HFFc6 (cell line): Measurements from ENCODE around the gene SRPRA. TPM values are rescaled to one million over a fixed set of nuclear protein-coding genes. Genes with fewer than 3 reads are reported as not detected.
A peak's percentile ranks its signal among the peaks of the same experiment; 100 is the strongest.

Source experiments
- DNase-seq: peaks from one replicate; pipeline ENCODE4 v3.0.0-alpha.2; 2018
- H3K27ac Mint-ChIP-seq: 2 replicates; pipeline ENCODE4 v1.8.0; 2020; ENCODE audit warnings: mild to moderate bottlenecking, mixed read lengths
- H3K27me3 Mint-ChIP-seq: 2 replicates; pipeline ENCODE4 v1.8.0; 2021; ENCODE audit warnings: mild to moderate bottlenecking, moderate library complexity, mixed read lengths; ENCODE audit not compliant: insufficient read depth
- H3K36me3 Mint-ChIP-seq: 2 replicates; pipeline ENCODE4 v1.8.0; 2021; ENCODE audit warnings: low read depth, mixed read lengths
- H3K4me1 Mint-ChIP-seq: 2 replicates; pipeline ENCODE4 v1.8.0; 2020; ENCODE audit warnings: low read depth, mixed read lengths
- H3K4me3 Mint-ChIP-seq: 2 replicates; pipeline ENCODE4 v1.8.0; 2020; ENCODE audit warnings: mild to moderate bottlenecking, moderate library complexity, mixed read lengths
- H3K9me3 Mint-ChIP-seq: 2 replicates; pipeline ENCODE4 v1.8.0; 2020; ENCODE audit warnings: mild to moderate bottlenecking, mixed read lengths
- total RNA-seq, 6 experiments: library from RNA; stranded (reverse); fragmentation: NEBNext Ultra II Directional; extraction: Animal tissue kit (Norgen Biotek cat#: 25700); gene quantifications; 2 replicates in 1 of 6; 3 replicates in 5 of 6; pipeline ENCODE4 v1.2.3, GENCODE V29; 2021
- TF ChIP-seq, protein P1 (sequence below): fragments of 200-600 bp; sonication (generic); IDR thresholded peaks from 2 replicates; pipeline ENCODE4 v1.5.0; 2021; ENCODE audit warnings: antibody characterized with exemption, mild to moderate bottlenecking

Gene SRPRA
- total RNA-seq, 6 experiments from 2014 or later, result 153 to 177 (median 162) TPM

DNA sequence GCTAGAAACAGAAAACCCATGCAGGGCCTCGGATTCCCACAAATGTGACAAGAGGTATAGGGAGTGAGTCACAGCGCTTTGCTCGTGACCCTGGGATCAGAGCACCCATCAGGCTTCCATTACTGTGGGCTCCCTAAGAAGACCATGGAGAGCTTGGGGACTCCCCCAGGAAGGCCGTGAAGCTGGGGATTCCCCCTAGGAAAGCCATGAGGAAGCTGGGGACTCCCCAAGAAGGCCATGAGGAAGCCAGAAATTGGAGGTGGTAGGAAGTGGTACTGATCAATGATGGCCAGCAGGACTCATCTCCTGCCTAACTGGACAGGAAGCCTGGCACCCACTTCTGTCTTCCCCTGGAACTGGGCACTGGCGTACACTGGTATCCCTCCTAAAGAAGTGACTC, 25.0 kb upstream of the SRPRA start:
- no peaks in the 10 kb centered on the region for H3K9me3 Mint-ChIP-seq
- TF ChIP-seq, protein P1, sequence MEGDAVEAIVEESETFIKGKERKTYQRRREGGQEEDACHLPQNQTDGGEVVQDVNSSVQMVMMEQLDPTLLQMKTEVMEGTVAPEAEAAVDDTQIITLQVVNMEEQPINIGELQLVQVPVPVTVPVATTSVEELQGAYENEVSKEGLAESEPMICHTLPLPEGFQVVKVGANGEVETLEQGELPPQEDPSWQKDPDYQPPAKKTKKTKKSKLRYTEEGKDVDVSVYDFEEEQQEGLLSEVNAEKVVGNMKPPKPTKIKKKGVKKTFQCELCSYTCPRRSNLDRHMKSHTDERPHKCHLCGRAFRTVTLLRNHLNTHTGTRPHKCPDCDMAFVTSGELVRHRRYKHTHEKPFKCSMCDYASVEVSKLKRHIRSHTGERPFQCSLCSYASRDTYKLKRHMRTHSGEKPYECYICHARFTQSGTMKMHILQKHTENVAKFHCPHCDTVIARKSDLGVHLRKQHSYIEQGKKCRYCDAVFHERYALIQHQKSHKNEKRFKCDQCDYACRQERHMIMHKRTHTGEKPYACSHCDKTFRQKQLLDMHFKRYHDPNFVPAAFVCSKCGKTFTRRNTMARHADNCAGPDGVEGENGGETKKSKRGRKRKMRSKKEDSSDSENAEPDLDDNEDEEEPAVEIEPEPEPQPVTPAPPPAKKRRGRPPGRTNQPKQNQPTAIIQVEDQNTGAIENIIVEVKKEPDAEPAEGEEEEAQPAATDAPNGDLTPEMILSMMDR, result no peak
- no peaks in the 10 kb centered on the region for H3K27me3 Mint-ChIP-seq
- no peak overlapping the region for H3K4me3 Mint-ChIP-seq
- peaks cover 4% of the 10 kb centered on the region; the same call in 1 of the 2 replicates for H3K36me3 Mint-ChIP-seq
- no peaks in the 10 kb centered on the region for H3K4me1 Mint-ChIP-seq
- DNase-seq, result no peak
- no peak overlapping the region for H3K27ac Mint-ChIP-seq

DNA sequence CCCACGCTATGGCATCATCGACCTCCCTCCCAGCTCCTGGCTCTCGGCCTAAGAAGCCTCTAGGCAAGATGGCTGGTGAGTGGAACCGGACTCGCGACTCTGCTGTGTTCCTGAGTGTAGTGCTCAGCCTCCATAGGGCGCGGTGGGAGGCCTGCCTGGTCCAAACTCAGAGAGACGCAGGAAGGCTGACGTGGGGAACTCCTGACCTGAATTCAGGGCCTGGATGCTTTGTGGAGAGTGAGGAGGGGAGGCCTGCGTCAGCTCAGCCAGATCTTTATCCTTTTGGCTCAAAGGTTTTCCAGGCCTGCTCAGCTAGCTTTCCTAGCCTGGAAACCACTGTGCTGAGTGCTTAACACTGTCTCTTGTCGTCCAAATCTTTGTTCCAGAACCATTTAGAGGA, 22.2 kb upstream of the SRPRA start:
- H3K9me3 Mint-ChIP-seq, result no peaks in the 10 kb centered on the region
- DNase-seq, result no peak
- H3K4me3 Mint-ChIP-seq, result no peak overlapping the region
- no peaks in the 10 kb centered on the region; the same call in 1 of the 2 replicates for H3K27me3 Mint-ChIP-seq
- TF ChIP-seq, protein P1, result no peak
- peaks cover 4% of the 10 kb centered on the region; the same call in 1 of the 2 replicates for H3K36me3 Mint-ChIP-seq
- no peak overlapping the region for H3K27ac Mint-ChIP-seq
- no peaks in the 10 kb centered on the region for H3K4me1 Mint-ChIP-seq

DNA sequence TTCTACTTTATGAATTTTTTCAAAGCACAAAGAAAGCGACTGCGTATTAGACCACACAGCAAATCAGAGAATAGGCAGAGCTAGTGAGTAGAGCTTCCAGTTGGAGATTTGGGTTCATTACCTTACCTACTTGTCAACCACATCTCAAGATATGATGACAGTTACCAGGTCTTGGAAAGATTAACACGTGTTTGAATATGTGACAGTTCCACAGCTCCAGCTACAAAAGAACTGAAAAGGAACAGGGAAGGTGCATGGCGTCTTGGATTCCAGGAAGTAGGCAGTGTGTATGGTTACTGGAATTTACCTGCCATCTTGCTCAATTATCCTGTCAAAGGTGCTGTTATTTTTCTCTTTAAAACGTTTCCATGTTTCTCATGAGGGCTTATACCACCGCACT, 19.5 kb upstream of the SRPRA start:
- Mint-ChIP-seq H3K36me3 (no peaks in the 10 kb centered on the region), H3K4me1 (peaks cover 16% of the 10 kb centered on the region), H3K9me3 (no peaks in the 10 kb centered on the region), H3K27ac (no peak overlapping the region), H3K4me3 (no peak overlapping the region), H3K27me3 (no peaks in the 10 kb centered on the region; the same call in 1 of the 2 replicates)
- no peak for DNase-seq
- TF ChIP-seq, protein P1, result no peak

DNA sequence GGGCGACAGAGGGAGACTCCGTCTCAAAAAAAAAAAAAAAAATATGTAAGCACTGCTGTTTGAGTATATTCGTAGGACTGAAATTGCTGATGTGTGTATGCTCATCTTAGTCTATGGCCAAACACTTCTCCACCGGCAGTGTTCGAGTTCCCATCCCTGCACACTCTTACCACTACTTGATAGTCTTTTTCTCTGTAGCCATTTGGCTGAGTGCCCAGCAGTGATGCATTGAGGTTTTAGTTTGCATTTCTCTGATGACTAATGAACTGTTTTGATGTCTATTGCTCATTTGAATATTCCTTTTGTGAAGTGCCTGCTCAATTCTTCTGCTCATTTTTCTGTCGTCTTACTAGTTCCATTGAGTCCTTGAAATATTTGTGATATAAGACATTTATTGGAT, 16.1 kb upstream of the SRPRA start:
- Mint-ChIP-seq H3K36me3 (no peaks in the 10 kb centered on the region), H3K4me1 (peaks cover 31% of the 10 kb centered on the region), H3K9me3 (no peaks in the 10 kb centered on the region), H3K4me3 (peak overlapping the region; percentile 68), H3K27ac (peak overlapping the region; percentile 75), H3K27me3 (no peaks in the 10 kb centered on the region; the same call in 1 of the 2 replicates)
- TF ChIP-seq, protein P1, result no peak
- DNase-seq, result peak; percentile 96

DNA sequence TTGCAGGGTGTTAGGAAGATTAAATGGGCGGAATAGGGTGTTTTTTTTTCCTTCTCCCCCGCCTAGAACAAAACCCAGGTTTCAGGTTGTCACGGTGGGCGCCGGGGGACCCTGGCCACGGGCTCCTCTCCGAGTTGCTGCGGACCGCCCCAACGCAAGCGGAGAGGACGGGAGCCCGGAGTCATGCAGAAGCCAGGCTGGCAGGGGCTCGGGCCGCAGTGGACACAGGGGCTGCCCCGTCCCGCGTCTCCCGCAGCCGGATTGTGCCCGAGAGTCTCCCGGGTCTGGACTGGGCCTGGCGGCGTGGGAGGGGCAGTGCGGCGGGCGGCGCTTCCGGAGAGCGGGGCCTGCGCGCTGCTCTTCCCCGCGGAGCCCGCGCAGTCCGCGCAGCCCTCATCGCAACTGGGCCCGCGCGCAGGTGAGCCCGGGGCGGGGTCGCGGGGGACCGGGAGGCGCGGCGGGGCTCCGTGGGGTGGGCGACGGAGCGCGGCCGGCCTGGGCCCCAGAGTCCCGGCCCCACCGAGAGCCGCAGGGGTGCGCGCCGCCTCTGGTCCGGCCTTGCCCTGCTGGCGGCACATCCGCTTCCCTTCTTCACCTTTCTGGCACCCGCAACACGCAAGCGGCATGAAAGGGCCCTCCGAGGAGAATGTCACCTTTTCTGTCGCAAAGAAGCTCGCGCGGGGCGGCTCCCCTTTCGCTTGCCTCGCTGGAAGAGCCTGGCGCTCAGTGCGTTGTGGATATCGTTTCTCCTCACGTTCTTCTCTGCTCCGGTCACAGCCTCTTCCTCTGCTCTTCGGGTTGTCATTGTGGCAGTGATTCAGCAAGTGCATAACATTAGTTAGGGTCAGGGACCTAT, 14.3 kb upstream of the SRPRA start, which contains the start of gene TIRAP:
Gene TIRAP, plus strand, starts transcription at position 358 of the 856 bp plus-strand sequence. CDS start 7,802 bp downstream, outside the sequence.
- H3K27me3 Mint-ChIP-seq, result no peaks in the 10 kb centered on the region; the same call in 1 of the 2 replicates
- peaks cover 3% of the 10 kb centered on the region for H3K36me3 Mint-ChIP-seq
- peak; percentile 39 for DNase-seq
- H3K4me1 Mint-ChIP-seq, result peaks cover 31% of the 10 kb centered on the region
- no peaks in the 10 kb centered on the region for H3K9me3 Mint-ChIP-seq
- TF ChIP-seq, protein P1, result peak; percentile 15; the same call in 1 of the 2 replicates
- H3K27ac Mint-ChIP-seq, result peak within 1 kb of the TSS; percentile 93
- H3K4me3 Mint-ChIP-seq, result peak within 1 kb of the TSS; percentile 91
